HG03558 (cell line): ENCODE data around the gene ATXN3.
A peak's percentile ranks its signal among the peaks of the same experiment; 100 is the strongest.

Source experiments
- ATAC-seq: cut with Tn5 transposase; IDR thresholded peaks from one replicate; pipeline ENCODE4 v1.9.1; 2021; ENCODE audit warnings: moderate number of reproducible peaks; ENCODE audit not compliant: unreplicated experiment; ENCODE audit errors: extremely low read depth

Gene ATXN3

GRCh38 chr14:92106143-92106926, at the start of gene ATXN3:
Gene ATXN3 (minus strand): TSS chr14:92106582. CDS start chr14:92106552, 30 bp downstream.
- peak; percentile 75 for ATAC-seq

- ATAC-seq = no peak
These were observed 48.0 kb upstream of the ATXN3 start for GRCh38 chr14:92154283-92154942.

GRCh38 chr14:92153581-92153980, 47.2 kb upstream of the ATXN3 start:
- ATAC-seq = no peak

- ATAC-seq = no peak
These were observed 38.3 kb upstream of the ATXN3 start for GRCh38 chr14:92144708-92145107.

- ATAC-seq = no peak
These were observed 37.6 kb upstream of the ATXN3 start for GRCh38 chr14:92143962-92144361.

GRCh38 chr14:92143309-92143708, 36.9 kb upstream of the ATXN3 start:
- no peak for ATAC-seq

GRCh38 chr14:92135269-92135668, 28.9 kb upstream of the ATXN3 start:
- ATAC-seq = no peak

GRCh38 chr14:92134456-92134855, 28.1 kb upstream of the ATXN3 start:
- ATAC-seq = no peak

GRCh38 chr14:92122761-92123160, 16.4 kb upstream of the ATXN3 start:
- no peak for ATAC-seq

- ATAC-seq = no peak
These were observed 15.9 kb upstream of the ATXN3 start for GRCh38 chr14:92122351-92122677.

GRCh38 chr14:92121670-92122350, 15.4 kb upstream of the ATXN3 start, which contains the start of the genes CPSF2 and NDUFB1:
Gene CPSF2 (plus strand): TSS chr14:92121969. CDS start chr14:92130985, 9,016 bp downstream.
Gene NDUFB1 (minus strand): TSS chr14:92121706. CDS start chr14:92117637, 4,069 bp downstream.
- ATAC-seq = peak; percentile 34

GRCh38 chr14:92121207-92121669, 14.9 kb upstream of the ATXN3 start:
- ATAC-seq = peak; percentile 6

GRCh38 chr14:92109490-92109889, 3.1 kb upstream of the ATXN3 start:
- ATAC-seq = no peak

- ATAC-seq = no peak
These were observed 2.2 kb upstream of the ATXN3 start for GRCh38 chr14:92108345-92109254.

- no peak for ATAC-seq
These were observed 564 bp downstream of the ATXN3 start for GRCh38 chr14:92105893-92106142.

GRCh38 chr14:92105073-92105892, 1.1 kb downstream of the ATXN3 start:
- ATAC-seq = no peak

- ATAC-seq = no peak
These were observed 2.9 kb downstream of the ATXN3 start for GRCh38 chr14:92103363-92103989.

- no peak for ATAC-seq
These were observed 6.6 kb downstream of the ATXN3 start for GRCh38 chr14:92099802-92100201.

- ATAC-seq = no peak
These were observed 13.1 kb downstream of the ATXN3 start for GRCh38 chr14:92093320-92093719.
